Transverse colon (tissue), 4 donors: ENCODE data around the gene CTNNBL1.

ENCODE experiments used
- CTCF ChIP-seq, 5 experiments: fragments of 200-600 bp in 3 of 5; fragments of 450-650 bp in 2 of 5; sonication (generic) in 3 of 5; IDR thresholded peaks; 1 replicate in 2 of 5; 2 replicates in 3 of 5; pipeline ENCODE4 v1.5.1; 2016 to 2017; ENCODE audit warnings: antibody characterized with exemption in 5 of 5, inconsistent platforms in 3 of 5, mild to moderate bottlenecking in 2 of 5, moderate library complexity in 1 of 5
- POLR2A ChIP-seq: fragments of 450-650 bp; IDR thresholded peaks from one replicate; pipeline ENCODE4 v1.6.1; 2016; ENCODE audit warnings: antibody characterized with exemption, mild to moderate bottlenecking, moderate library complexity
- POLR2AphosphoS5 ChIP-seq, 3 donors: sonication (generic); formaldehyde crosslinking; IDR thresholded peaks; one replicate each; pipeline ENCODE4 v1.6.1; 2016; ENCODE audit warnings: antibody characterized with exemption in 3 of 3

- TF ChIP-seq CTCF (IDR thresholded peaks at IDR 0.05) (no peak), POLR2A (no peak), POLR2AphosphoS5 (IDR thresholded peaks at IDR 0.05) (no peak)
Observed at GRCh38 chr20:37907677-37908401, 214.0 kb downstream of the CTNNBL1 start.
